Suprapubic skin (tissue), 4 donors: ENCODE data around the gene MORC4. TPM values are rescaled to one million over a fixed set of nuclear protein-coding genes. Genes with fewer than 3 reads are reported as not detected.

Experiments
- DNase-seq, 2 donors: peaks; one replicate each; pipeline ENCODE4 v3.0.0-alpha.2; 2019; ENCODE audit warnings: low spot score in 2 of 2
- H3K27ac ChIP-seq: fragments of 200-600 bp; sonication (generic); one replicate; pipeline ENCODE4 v1.5.1; 2019
- H3K27me3 ChIP-seq: fragments of 200-600 bp; sonication (generic); one replicate; pipeline ENCODE4 v1.5.1; 2019
- H3K36me3 ChIP-seq: fragments of 200-600 bp; sonication (generic); one replicate; pipeline ENCODE4 v1.5.1; 2019
- H3K4me1 ChIP-seq: fragments of 200-600 bp; sonication (generic); one replicate; pipeline ENCODE4 v1.5.1; 2019
- H3K4me3 ChIP-seq: fragments of 200-600 bp; sonication (generic); one replicate; pipeline ENCODE4 v1.5.1; 2019; ENCODE audit warnings: mild to moderate bottlenecking
- H3K9me3 ChIP-seq: fragments of 200-600 bp; sonication (generic); one replicate; pipeline ENCODE4 v1.5.1; 2019
- EP300 ChIP-seq: sonication (generic); formaldehyde crosslinking; IDR thresholded peaks from one replicate; pipeline ENCODE4 v1.6.1; 2017; ENCODE audit warnings: antibody characterized with exemption
- POLR2A ChIP-seq, 2 donors: fragments of 450-650 bp; IDR thresholded peaks; one replicate each; pipeline ENCODE4 v1.6.1; 2017; ENCODE audit warnings: antibody characterized with exemption in 2 of 2, mild to moderate bottlenecking in 2 of 2, moderate library complexity in 2 of 2
- POLR2AphosphoS5 ChIP-seq, 3 donors: sonication (generic); formaldehyde crosslinking; IDR thresholded peaks; one replicate each; pipeline ENCODE4 v1.6.1; 2017; ENCODE audit warnings: antibody characterized with exemption in 3 of 3
- WGBS: methylation state at CpG from one replicate; pipeline ENCODE4 v1.1.5; 2018; 5-methylcytosine and 5-hydroxymethylcytosine counted together
- total RNA-seq, 4 donors: library from RNA; depleted of rRNA; stranded (reverse); fragments of >200 nt; gene quantifications; one replicate each; pipeline ENCODE4 v1.1.0, GENCODE V29; 2016
- TF ChIP-seq, protein P1 (sequence below), 2 donors: fragments of 200-600 bp in 1 of 2; fragments of 450-650 bp in 1 of 2; sonication (generic) in 1 of 2; IDR thresholded peaks; one replicate each; pipeline ENCODE4 v1.5.1; 2016 to 2019; ENCODE audit warnings: antibody characterized with exemption in 2 of 2, mild to moderate bottlenecking in 1 of 2, moderate library complexity in 1 of 2

The MORC4 gene
- total RNA-seq, 4 donors from 2014 or later: 17.4 to 33.2 (median 24.9) TPM

DNA sequence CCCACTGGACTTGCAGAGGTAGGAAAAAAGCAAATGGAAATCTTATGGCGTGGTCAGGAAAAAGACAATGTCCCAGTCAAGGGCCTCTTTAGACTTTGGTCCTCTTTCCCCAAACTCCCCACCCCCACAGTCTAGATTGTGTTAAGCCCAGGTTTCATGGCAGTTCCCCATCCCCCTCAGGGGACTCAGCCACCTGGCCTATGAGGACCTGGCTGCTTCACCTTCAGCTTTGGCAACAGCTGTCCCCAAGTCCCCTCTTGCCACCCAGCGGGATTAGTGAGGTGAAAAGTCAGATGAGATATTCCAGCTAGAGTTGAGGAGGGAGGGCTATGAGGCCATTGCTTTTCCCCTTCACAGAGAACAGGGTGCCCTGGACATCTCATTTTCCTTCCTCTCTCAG is 97.3 kb downstream of the MORC4 start:
- DNase-seq: no peak
- Histone ChIP-seq H3K27ac (no peak overlapping the region), H3K9me3 (no peaks in the 10 kb centered on the region), H3K36me3 (no peaks in the 10 kb centered on the region), H3K4me3 (no peak overlapping the region), H3K4me1 (no peaks in the 10 kb centered on the region), H3K27me3 (no peaks in the 10 kb centered on the region)
- TF ChIP-seq EP300 (no peak), POLR2AphosphoS5 (IDR thresholded peaks at IDR 0.05) (no peak), POLR2A (IDR thresholded peaks at IDR 0.05) (no peak)
- TF ChIP-seq, protein P1, sequence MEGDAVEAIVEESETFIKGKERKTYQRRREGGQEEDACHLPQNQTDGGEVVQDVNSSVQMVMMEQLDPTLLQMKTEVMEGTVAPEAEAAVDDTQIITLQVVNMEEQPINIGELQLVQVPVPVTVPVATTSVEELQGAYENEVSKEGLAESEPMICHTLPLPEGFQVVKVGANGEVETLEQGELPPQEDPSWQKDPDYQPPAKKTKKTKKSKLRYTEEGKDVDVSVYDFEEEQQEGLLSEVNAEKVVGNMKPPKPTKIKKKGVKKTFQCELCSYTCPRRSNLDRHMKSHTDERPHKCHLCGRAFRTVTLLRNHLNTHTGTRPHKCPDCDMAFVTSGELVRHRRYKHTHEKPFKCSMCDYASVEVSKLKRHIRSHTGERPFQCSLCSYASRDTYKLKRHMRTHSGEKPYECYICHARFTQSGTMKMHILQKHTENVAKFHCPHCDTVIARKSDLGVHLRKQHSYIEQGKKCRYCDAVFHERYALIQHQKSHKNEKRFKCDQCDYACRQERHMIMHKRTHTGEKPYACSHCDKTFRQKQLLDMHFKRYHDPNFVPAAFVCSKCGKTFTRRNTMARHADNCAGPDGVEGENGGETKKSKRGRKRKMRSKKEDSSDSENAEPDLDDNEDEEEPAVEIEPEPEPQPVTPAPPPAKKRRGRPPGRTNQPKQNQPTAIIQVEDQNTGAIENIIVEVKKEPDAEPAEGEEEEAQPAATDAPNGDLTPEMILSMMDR (IDR thresholded peaks at IDR 0.05): no peak
- 82% methylated on average over 2 of the region's 2 CpGs for WGBS

DNA sequence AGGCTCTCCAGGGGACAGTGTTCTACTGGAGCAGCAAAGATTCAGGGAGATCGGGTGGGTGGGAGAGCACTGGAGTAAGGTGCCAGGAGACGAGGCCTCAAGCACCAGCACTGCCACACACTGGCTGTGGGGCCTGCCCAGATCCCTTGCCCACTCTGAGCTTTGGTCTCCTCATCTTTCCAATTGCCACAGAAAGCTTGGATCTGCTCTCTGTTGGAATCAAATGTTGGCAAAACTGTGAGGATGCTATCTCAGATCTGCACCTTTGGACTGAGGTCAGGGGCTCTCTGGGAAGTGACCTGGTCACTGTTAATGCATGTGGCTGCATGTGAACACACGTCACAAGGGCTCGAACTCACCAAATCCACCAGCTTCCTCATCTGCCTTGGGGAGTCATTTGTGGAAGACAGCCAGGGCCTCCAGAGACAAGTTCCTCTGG is 98.2 kb downstream of the MORC4 start:
- DNase-seq: no peak
- Histone ChIP-seq H3K4me1 (no peaks in the 10 kb centered on the region), H3K27ac (no peak overlapping the region), H3K36me3 (no peaks in the 10 kb centered on the region), H3K4me3 (no peak overlapping the region), H3K9me3 (no peaks in the 10 kb centered on the region), H3K27me3 (no peaks in the 10 kb centered on the region)
- 89% methylated on average over 3 of the region's 4 CpGs for WGBS
- TF ChIP-seq EP300: no peak
- TF ChIP-seq, protein P1 (IDR thresholded peaks at IDR 0.05): no peak
- no peak for TF ChIP-seq POLR2A (IDR thresholded peaks at IDR 0.05)
- TF ChIP-seq POLR2AphosphoS5 (IDR thresholded peaks at IDR 0.05): no peak

DNA sequence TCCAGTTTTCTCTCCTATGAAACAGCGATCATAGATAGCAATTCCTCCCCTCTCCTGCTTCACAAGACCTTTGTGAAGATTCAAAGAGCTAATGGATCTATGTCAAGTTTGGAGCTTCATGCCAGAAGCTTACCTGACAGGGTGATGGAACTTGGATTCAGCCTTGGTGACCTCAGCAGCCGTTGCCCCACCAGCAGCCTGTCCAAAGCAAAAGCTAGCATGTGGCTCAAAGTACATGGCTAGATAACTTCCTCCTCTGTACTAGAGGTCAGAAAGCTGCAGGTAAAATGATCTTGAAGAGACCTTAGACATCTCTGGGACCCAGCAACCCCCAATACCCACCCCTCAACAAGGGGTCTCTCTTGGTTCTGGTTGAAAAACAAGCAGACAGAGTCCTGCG is 98.7 kb downstream of the MORC4 start:
- Histone ChIP-seq H3K27ac (no peak overlapping the region), H3K4me1 (no peaks in the 10 kb centered on the region), H3K9me3 (no peaks in the 10 kb centered on the region), H3K36me3 (no peaks in the 10 kb centered on the region), H3K27me3 (no peaks in the 10 kb centered on the region), H3K4me3 (no peak overlapping the region)
- no peak for DNase-seq
- WGBS: 79% methylated on average over 2 of the region's 3 CpGs
- no peak for TF ChIP-seq EP300
- no peak for TF ChIP-seq POLR2A (IDR thresholded peaks at IDR 0.05)
- TF ChIP-seq, protein P1 (IDR thresholded peaks at IDR 0.05): no peak
- TF ChIP-seq POLR2AphosphoS5 (IDR thresholded peaks at IDR 0.05): no peak

DNA sequence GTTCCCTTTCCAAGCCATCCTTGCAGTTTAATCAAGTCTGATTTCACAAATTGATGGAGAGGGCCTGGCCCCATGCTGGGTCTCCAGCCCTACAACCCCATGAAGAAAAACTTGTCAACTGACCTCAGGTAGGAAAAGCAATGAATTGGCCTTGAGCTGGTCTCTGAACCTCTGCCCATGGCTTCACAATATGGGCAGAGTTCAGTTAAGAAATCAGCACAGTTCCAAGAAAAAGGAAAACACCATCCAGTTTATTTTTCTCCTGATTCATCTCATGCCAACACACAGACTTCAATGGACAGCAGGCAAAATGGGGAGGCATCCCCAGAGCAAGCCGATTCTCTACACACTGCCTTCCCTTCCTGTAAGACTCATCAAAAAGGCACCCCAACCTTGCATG is 100.2 kb downstream of the MORC4 start:
- no peak for TF ChIP-seq POLR2A (IDR thresholded peaks at IDR 0.05)
- no peak for TF ChIP-seq POLR2AphosphoS5 (IDR thresholded peaks at IDR 0.05)
- TF ChIP-seq, protein P1 (IDR thresholded peaks at IDR 0.05): no peak
- TF ChIP-seq EP300: no peak
- WGBS: 92% methylated on average over 1 of the region's 1 CpG
- H3K9me3 ChIP-seq: no peaks in the 10 kb centered on the region
- DNase-seq: no peak
- no peak overlapping the region for H3K27ac ChIP-seq
- H3K27me3 ChIP-seq: no peaks in the 10 kb centered on the region
- H3K4me1 ChIP-seq: no peaks in the 10 kb centered on the region
- no peak overlapping the region for H3K4me3 ChIP-seq
- no peaks in the 10 kb centered on the region for H3K36me3 ChIP-seq

DNA sequence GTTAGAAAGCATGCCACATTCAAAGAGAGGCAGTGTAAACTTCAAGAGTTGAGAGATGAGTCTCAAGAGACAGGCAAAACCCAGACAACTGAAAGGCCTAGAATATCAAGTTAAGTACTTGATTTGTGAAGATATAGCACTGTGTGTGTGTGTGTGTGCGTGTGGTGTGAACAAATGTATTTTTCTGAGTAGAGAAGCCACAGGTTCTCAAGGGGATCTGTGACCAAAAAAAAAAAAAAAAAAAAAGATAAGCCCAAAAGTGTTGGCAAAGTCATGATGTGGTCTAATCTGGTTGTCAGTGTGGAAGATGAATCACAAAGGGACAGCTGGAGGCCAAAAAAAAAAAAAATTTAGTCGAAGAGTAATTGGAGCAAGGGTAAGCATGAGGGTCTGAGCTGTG is 100.7 kb downstream of the MORC4 start:
- H3K27me3 ChIP-seq: no peaks in the 10 kb centered on the region
- H3K4me1 ChIP-seq: no peaks in the 10 kb centered on the region
- no peaks in the 10 kb centered on the region for H3K36me3 ChIP-seq
- H3K4me3 ChIP-seq: no peak overlapping the region
- DNase-seq: no peak
- WGBS: 64% methylated on average over 2 of the region's 2 CpGs
- no peaks in the 10 kb centered on the region for H3K9me3 ChIP-seq
- no peak overlapping the region for H3K27ac ChIP-seq
- TF ChIP-seq, protein P1 (IDR thresholded peaks at IDR 0.05): no peak
- TF ChIP-seq POLR2AphosphoS5 (IDR thresholded peaks at IDR 0.05): no peak
- no peak for TF ChIP-seq EP300
- no peak for TF ChIP-seq POLR2A (IDR thresholded peaks at IDR 0.05)
